ENCODE measurements around the gene INTS3. TPM values are rescaled to one million over a fixed set of nuclear protein-coding genes. Genes with fewer than 3 reads are reported as not detected.

INTS3 gene
- total and polyA plus RNA-seq, 9 of the 15 experiments (the other 6 are each of a cell fraction or from before 2014, with no cell fraction given), result 6.3 to 24.1 (median 14.3) TPM

GRCh38 chr1:153805042-153805745 is 77.3 kb downstream of the INTS3 start (continued):
- TF ChIP-seq RCOR1 (IDR thresholded peaks at IDR 0.05; ENCODE audit: borderline replicate concordance in 1 of 2, low read depth in 2 of 2, low read length in 2 of 2) (0 out of 4 replicates have a peak, but pooled peaks of 1 of the 2 experiments have one; percentile 42), NFE2 (IDR thresholded peaks at IDR 0.05; ENCODE audit: low read depth) (peak; percentile 51; the same call in 1 of the 2 replicates), MEIS2 (IDR thresholded peaks at IDR 0.05; ENCODE audit: partially characterized antibody) (peak; percentile 31), ATF7 (IDR thresholded peaks at IDR 0.05) (peak; percentile 29; the same call in 1 of the 2 replicates), FOSL1 (tag; conservative IDR thresholded peaks at IDR 0.05) (no peak; the same call in 1 of the 2 replicates), PBX2 (CRISPR knock-in tag; IDR thresholded peaks at IDR 0.05; ENCODE audit: low read depth) (no peak), PBX2 (tag; conservative IDR thresholded peaks at IDR 0.05; ENCODE audit: low read depth) (0 out of 2 replicates have a peak, but pooled peaks have one; percentile 20), PKNOX1 (IDR thresholded peaks at IDR 0.05) (peak; percentile 53; the same call in 1 of the 2 replicates), TEAD1 (CRISPR knock-in tag; IDR thresholded peaks at IDR 0.05) (no peak), NFXL1 (CRISPR knock-in tag; IDR thresholded peaks at IDR 0.05) (no peak), NFIC (IDR thresholded peaks at IDR 0.05) (peak; percentile 89), CREM (IDR thresholded peaks at IDR 0.05; ENCODE audit: low read depth) (peak; percentile 31; the same call in 1 of the 2 replicates), HMBOX1 (IDR thresholded peaks at IDR 0.05) (peak; percentile 78), ATF1 (CRISPR knock-in tag; IDR thresholded peaks at IDR 0.05) (no peak), ATF1 (tag; IDR thresholded peaks at IDR 0.05) (peak; percentile 22; the same call in 1 of the 2 replicates), CTBP1 (IDR thresholded peaks at IDR 0.05; ENCODE audit: borderline replicate concordance) (peak; percentile 51; the same call in 1 of the 2 replicates), CHCHD3 (CRISPR knock-in tag; IDR thresholded peaks at IDR 0.05) (no peak)

Measured in K562 (cell line).